NOMO-1 treated with DMSO at 0.1 percent for 48 hours (cell line): ENCODE measurements around the gene VAT1L.

Experiments used
- DNase-seq: peaks from one replicate; lab custom pipeline; 2025; ENCODE audit not compliant: unreplicated experiment; lab: John Stamatoyannopoulos, UW

Gene VAT1L

GRCh38 chr16:77905374-77905920 is 117.1 kb downstream of the VAT1L start:
- no peak for DNase-seq

- no peak for DNase-seq
These were observed 121.7 kb downstream of the VAT1L start for GRCh38 chr16:77910021-77910420.

- no peak for DNase-seq
These were observed 124.3 kb downstream of the VAT1L start for GRCh38 chr16:77912617-77913016.

- DNase-seq: no peak
These were observed 125.4 kb downstream of the VAT1L start for GRCh38 chr16:77913738-77914253.

- DNase-seq: no peak
These were observed 127.7 kb downstream of the VAT1L start for GRCh38 chr16:77916111-77916510.

GRCh38 chr16:77917971-77918370 is 129.6 kb downstream of the VAT1L start:
- no peak for DNase-seq

- no peak for DNase-seq
These were observed 130.7 kb downstream of the VAT1L start for GRCh38 chr16:77918809-77919707.

GRCh38 chr16:77919761-77920415 is 131.5 kb downstream of the VAT1L start:
- no peak for DNase-seq

GRCh38 chr16:77920984-77921383 is 132.6 kb downstream of the VAT1L start:
- no peak for DNase-seq

- DNase-seq: no peak
These were observed 133.9 kb downstream of the VAT1L start for GRCh38 chr16:77922228-77922754.

- DNase-seq: no peak
These were observed 137.2 kb downstream of the VAT1L start for GRCh38 chr16:77925531-77925930.

GRCh38 chr16:77928096-77928495 is 139.7 kb downstream of the VAT1L start:
- no peak for DNase-seq

- DNase-seq: no peak
These were observed 140.6 kb downstream of the VAT1L start for GRCh38 chr16:77929004-77929403.

GRCh38 chr16:77931058-77931457 is 142.7 kb downstream of the VAT1L start:
- DNase-seq: no peak

GRCh38 chr16:77937473-77938149 is 149.2 kb downstream of the VAT1L start:
- no peak for DNase-seq

- no peak for DNase-seq
These were observed 150.5 kb downstream of the VAT1L start for GRCh38 chr16:77938913-77939312.

- no peak for DNase-seq
These were observed 151.6 kb downstream of the VAT1L start for GRCh38 chr16:77939968-77940367.

GRCh38 chr16:77943801-77944200 is 155.4 kb downstream of the VAT1L start:
- no peak for DNase-seq

GRCh38 chr16:77944631-77945030 is 156.3 kb downstream of the VAT1L start:
- DNase-seq: no peak

- no peak for DNase-seq
These were observed 156.8 kb downstream of the VAT1L start for GRCh38 chr16:77945126-77945525.

GRCh38 chr16:77946823-77947222 is 158.5 kb downstream of the VAT1L start:
- DNase-seq: no peak
